Body of pancreas (tissue), 4 donors: ENCODE measurements around the gene CD33. TPM values are rescaled to one million over a fixed set of nuclear protein-coding genes. Genes with fewer than 3 reads are reported as not detected.

Source experiments
- ATAC-seq: fragments of 150-250 bp; one replicate; pipeline ENCODE4 v1.9.1; 2016
- DNase-seq, 4 donors: peaks; one replicate each; pipeline ENCODE4 v3.0.0-alpha.2; 2019
- H3K27ac ChIP-seq, 4 donors: fragments of 200-600 bp; sonication (generic); 1 replicate in 3 of 4; 2 replicates in 1 of 4; pipeline versions ENCODE4 v1.5.1 to v1.6.1; 2016 to 2019; ENCODE audit warnings: mild to moderate bottlenecking in 1 of 4, mixed read lengths in 1 of 4, moderate library complexity in 1 of 4
- H3K27me3 ChIP-seq, 2 donors: fragments of 200-600 bp; sonication (generic); one replicate each; pipeline ENCODE4 v1.6.0; 2016; ENCODE audit warnings: mild to moderate bottlenecking in 1 of 2
- H3K36me3 ChIP-seq, 2 donors: fragments of 200-600 bp; sonication (generic); replicated peaks in 1 of 2; 2 replicates each; pipeline ENCODE4 v1.5.1; 2016; ENCODE audit warnings: low read depth in 2 of 2; ENCODE audit not compliant: insufficient read depth in 1 of 2
- H3K4me1 ChIP-seq: fragments of 200-600 bp; sonication (generic); one replicate; pipeline ENCODE4 v1.6.0; 2016
- H3K4me3 ChIP-seq, 2 donors: fragments of 200-600 bp; sonication (generic); 1 replicate in 1 of 2; 2 replicates in 1 of 2; pipeline ENCODE4 v1.5.1; 2016 to 2019
- H3K9me3 ChIP-seq, 3 donors: fragments of 200-600 bp; sonication (generic); 1 replicate in 2 of 3; 2 replicates in 1 of 3; pipeline ENCODE4 v1.5.1; 2016
- POLR2A ChIP-seq, 3 donors: fragments of 450-650 bp; IDR thresholded peaks; one replicate each; pipeline ENCODE4 v1.6.1; 2016; ENCODE audit warnings: antibody characterized with exemption in 3 of 3, mild to moderate bottlenecking in 2 of 3
- WGBS, 2 donors: methylation state at CpG; one replicate each; pipeline ENCODE4 v1.1.5; 2017; 5-methylcytosine and 5-hydroxymethylcytosine counted together
- intact Hi-C: fragments of 100-400 bp; cut with DNase I; formaldehyde crosslinking; loops from one replicate; pipeline ENCODE4 v1.15.1; 2023
- total RNA-seq, 2 donors: library from RNA; depleted of rRNA; stranded (reverse); fragments of >200 nt; gene quantifications; one replicate each; pipeline ENCODE4 v1.1.0, GENCODE V29; 2016
- TF ChIP-seq, protein P1 (sequence below), 7 experiments: fragments of 450-650 bp in 4 of 7; fragments of 200-600 bp in 3 of 7; sonication (generic) in 3 of 7; IDR thresholded peaks; one replicate each; pipeline ENCODE4 v1.5.1; 2016 to 2019; ENCODE audit warnings: antibody characterized with exemption in 7 of 7

Gene CD33
- total RNA-seq, 2 donors from 2014 or later = 1.3 TPM

- TF ChIP-seq POLR2A (IDR thresholded peaks at IDR 0.05) = no peak
- TF ChIP-seq, protein P1, sequence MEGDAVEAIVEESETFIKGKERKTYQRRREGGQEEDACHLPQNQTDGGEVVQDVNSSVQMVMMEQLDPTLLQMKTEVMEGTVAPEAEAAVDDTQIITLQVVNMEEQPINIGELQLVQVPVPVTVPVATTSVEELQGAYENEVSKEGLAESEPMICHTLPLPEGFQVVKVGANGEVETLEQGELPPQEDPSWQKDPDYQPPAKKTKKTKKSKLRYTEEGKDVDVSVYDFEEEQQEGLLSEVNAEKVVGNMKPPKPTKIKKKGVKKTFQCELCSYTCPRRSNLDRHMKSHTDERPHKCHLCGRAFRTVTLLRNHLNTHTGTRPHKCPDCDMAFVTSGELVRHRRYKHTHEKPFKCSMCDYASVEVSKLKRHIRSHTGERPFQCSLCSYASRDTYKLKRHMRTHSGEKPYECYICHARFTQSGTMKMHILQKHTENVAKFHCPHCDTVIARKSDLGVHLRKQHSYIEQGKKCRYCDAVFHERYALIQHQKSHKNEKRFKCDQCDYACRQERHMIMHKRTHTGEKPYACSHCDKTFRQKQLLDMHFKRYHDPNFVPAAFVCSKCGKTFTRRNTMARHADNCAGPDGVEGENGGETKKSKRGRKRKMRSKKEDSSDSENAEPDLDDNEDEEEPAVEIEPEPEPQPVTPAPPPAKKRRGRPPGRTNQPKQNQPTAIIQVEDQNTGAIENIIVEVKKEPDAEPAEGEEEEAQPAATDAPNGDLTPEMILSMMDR (IDR thresholded peaks at IDR 0.05) = no peak
- 46 to 49% methylated on average over 5 of the region's 5 CpGs for WGBS, 2 donors
- Histone ChIP-seq H3K9me3 (no peaks in the 10 kb centered on the region), H3K36me3 (no peaks in the 10 kb centered on the region), H3K4me3 (no peak overlapping the region), H3K27ac (no peak overlapping the region), H3K27me3 (no peaks in the 10 kb centered on the region), H3K4me1 (no peaks in the 10 kb centered on the region)
- intact Hi-C loops = no loop called here
- peak in 1 of 4 donors; percentile 38 for DNase-seq
- no peak for ATAC-seq
Measured at GRCh38 chr19:51246164-51246552, 21.3 kb downstream of the CD33 start.

- DNase-seq (no peak), ATAC-seq (no peak)
- Histone ChIP-seq H3K27me3 (no peaks in the 10 kb centered on the region), H3K4me3 (no peak overlapping the region), H3K36me3 (no peaks in the 10 kb centered on the region), H3K9me3 (no peaks in the 10 kb centered on the region), H3K4me1 (no peaks in the 10 kb centered on the region), H3K27ac (no peak overlapping the region)
- WGBS, 2 donors = 57 to 63% methylated on average over 7 of the region's 7 CpGs
- intact Hi-C loops = no loop called here
- no peak for TF ChIP-seq POLR2A (IDR thresholded peaks at IDR 0.05)
- TF ChIP-seq, protein P1 (IDR thresholded peaks at IDR 0.05) = no peak
Measured at GRCh38 chr19:51247972-51248590, 23.2 kb downstream of the CD33 start.

GRCh38 chr19:51250786-51251467, 26.0 kb downstream of the CD33 start, which contains the start of gene SIGLECL1:
Gene SIGLECL1, plus strand, starts transcription at chr19:51251080. Its CDS starts 12,993 bp downstream, at chr19:51264073.
- intact Hi-C loops = no loop called here
- Histone ChIP-seq H3K4me1 (no peaks in the 10 kb centered on the region), H3K27me3 (no peaks in the 10 kb centered on the region), H3K4me3 (no peak within 1 kb of the TSS), H3K9me3 (no peaks in the 10 kb centered on the region), H3K27ac (no peak within 1 kb of the TSS), H3K36me3 (no peaks in the 10 kb centered on the region)
- 81 to 84% methylated on average over 14 to 22 of the region's 23 CpGs for WGBS, 2 donors
- DNase-seq (no peak), ATAC-seq (no peak)
- TF ChIP-seq, protein P1 (IDR thresholded peaks at IDR 0.05) = no peak
- no peak for TF ChIP-seq POLR2A (IDR thresholded peaks at IDR 0.05)

DNA sequence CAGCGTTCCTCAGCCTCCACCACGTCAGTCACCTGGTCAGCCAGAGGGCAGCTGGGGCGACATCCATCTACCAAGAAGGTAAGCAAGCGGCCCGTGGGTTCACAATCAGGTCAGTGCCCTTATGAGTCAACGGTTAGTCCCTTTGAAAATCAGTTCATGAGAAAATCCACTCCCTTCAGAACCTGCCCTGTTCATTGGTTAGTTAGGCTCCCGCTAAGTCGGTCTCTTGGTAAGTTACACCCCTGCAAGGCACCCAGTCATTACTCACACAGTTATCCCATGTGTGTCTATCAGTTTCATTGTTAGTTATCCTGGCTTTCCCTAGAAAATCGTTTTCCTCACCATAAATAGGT, 26.6 kb downstream of the CD33 start:
- no peaks in the 10 kb centered on the region for H3K36me3 ChIP-seq
- no peak overlapping the region for H3K4me3 ChIP-seq
- no peak overlapping the region for H3K27ac ChIP-seq
- no peaks in the 10 kb centered on the region for H3K27me3 ChIP-seq
- WGBS, 2 donors = 61 to 67% methylated on average over 9 of the region's 9 CpGs
- intact Hi-C loops = no loop called here
- ATAC-seq = no peak
- H3K9me3 ChIP-seq = no peaks in the 10 kb centered on the region
- DNase-seq = no peak
- no peaks in the 10 kb centered on the region for H3K4me1 ChIP-seq
- TF ChIP-seq POLR2A (IDR thresholded peaks at IDR 0.05) = no peak
- TF ChIP-seq, protein P1 (IDR thresholded peaks at IDR 0.05) = no peak
